OCI-LY1 (cell line): ENCODE measurements around the gene UBIAD1.

Experiments used
- H2AFZ ChIP-seq: fragments of 200-600 bp; sonication (generic), shearing (Covaris generic); 2 replicates; pipeline ENCODE4 v1.6.0; 2014; ENCODE audit warnings: antibody characterized with exemption, mild to moderate bottlenecking, low read length
- H3F3A ChIP-seq: fragments of 200-600 bp; sonication (generic), shearing (Covaris generic); 2 replicates; pipeline ENCODE4 v1.6.0; 2014; ENCODE audit warnings: mild to moderate bottlenecking, antibody characterized with exemption, low read length, moderate library complexity; ENCODE audit not compliant: insufficient read depth
- H3K27ac ChIP-seq: fragments of 200-600 bp; sonication (generic); 2 replicates; pipeline ENCODE4 v1.5.1; 2014; ENCODE audit warnings: low read length, mixed run types, mild to moderate bottlenecking, low read depth; ENCODE audit not compliant: poor library complexity, severe bottlenecking
- H3K27me3 ChIP-seq: fragments of 200-600 bp; sonication (generic); 2 replicates; pipeline ENCODE4 v1.6.0; 2014; ENCODE audit warnings: antibody characterized with exemption, mild to moderate bottlenecking, low read length, moderate library complexity; ENCODE audit not compliant: insufficient read depth
- H3K36me3 ChIP-seq: fragments of 200-600 bp; sonication (generic); 2 replicates; pipeline ENCODE4 v1.6.1; 2014; ENCODE audit warnings: mild to moderate bottlenecking, antibody characterized with exemption, low read length, moderate library complexity, mixed read lengths; ENCODE audit not compliant: insufficient read depth
- H3K4me1 ChIP-seq: fragments of 200-600 bp; sonication (generic); 2 replicates; pipeline ENCODE4 v1.5.1; 2014; ENCODE audit warnings: mild to moderate bottlenecking, low read length, moderate library complexity; ENCODE audit not compliant: insufficient read depth, severe bottlenecking
- H3K4me2 ChIP-seq: fragments of 200-600 bp; sonication (generic), shearing (Covaris generic); 2 replicates; pipeline ENCODE4 v1.6.1; 2014; ENCODE audit warnings: low read length
- H3K4me3 ChIP-seq: fragments of 200-600 bp; sonication (generic); 2 replicates; pipeline ENCODE4 v1.5.1; 2014; ENCODE audit warnings: low read length, low read depth, mild to moderate bottlenecking, mixed read lengths; ENCODE audit not compliant: poor library complexity, severe bottlenecking
- H3K79me2 ChIP-seq: fragments of 200-600 bp; shearing (Covaris generic); 2 replicates; pipeline ENCODE4 v1.6.1; 2016; ENCODE audit warnings: mixed run types, low read length, mixed read lengths; ENCODE audit not compliant: insufficient read depth
- H3K9ac ChIP-seq: fragments of 200-600 bp; sonication (generic), shearing (Covaris generic); 2 replicates; pipeline ENCODE4 v1.6.1; 2014; ENCODE audit warnings: mild to moderate bottlenecking, low read length, mixed read lengths
- H3K9me2 ChIP-seq: fragments of 200-600 bp; sonication (generic), shearing (Covaris generic); 2 replicates; pipeline ENCODE4 v1.6.1; 2014; ENCODE audit warnings: low read depth, mild to moderate bottlenecking, low read length, mixed read lengths
- H3K9me3 ChIP-seq: fragments of 200-600 bp; shearing (Covaris generic); 2 replicates; pipeline ENCODE4 v1.6.1; 2014; ENCODE audit warnings: low read length, mixed read lengths
- H4K20me1 ChIP-seq: fragments of 200-600 bp; sonication (generic), shearing (Covaris generic); 2 replicates; pipeline ENCODE4 v1.6.0; 2016; ENCODE audit warnings: mild to moderate bottlenecking, low read length; ENCODE audit not compliant: insufficient read depth
- CTCF ChIP-seq: fragments of 200-600 bp; sonication (generic), shearing (Covaris generic); IDR thresholded peaks from 2 replicates; pipeline ENCODE4 v1.5.1; 2017; ENCODE audit warnings: mild to moderate bottlenecking, antibody characterized with exemption, low read length, moderate library complexity, mixed read lengths
- EZH2 ChIP-seq: fragments of 200-600 bp; sonication (generic), shearing (Covaris generic); IDR thresholded peaks from 2 replicates; pipeline ENCODE4 v1.8.0; 2017; ENCODE audit warnings: borderline replicate concordance, mixed run types, mild to moderate bottlenecking, antibody characterized with exemption, low read length, moderate library complexity, mixed read lengths

Gene UBIAD1

GRCh38 chr1:11252538-11252937 lies 20.5 kb upstream of the UBIAD1 start:
- Histone ChIP-seq H3K4me1 (no peaks in the 10 kb centered on the region), H3K9ac (no peak overlapping the region), H3K4me3 (no peak overlapping the region), H3K36me3 (peaks cover 76% of the 10 kb centered on the region), H2AFZ (no peak overlapping the region), H3K27ac (no peak overlapping the region), H3K27me3 (no peaks in the 10 kb centered on the region), H3K9me3 (no peaks in the 10 kb centered on the region), H3F3A (no peaks in the 10 kb centered on the region), H4K20me1 (no peaks in the 10 kb centered on the region), H3K79me2 (no peaks in the 10 kb centered on the region), H3K9me2 (no peaks in the 10 kb centered on the region), H3K4me2 (no peak overlapping the region)
- no peak for TF ChIP-seq EZH2
- no peak for TF ChIP-seq CTCF

GRCh38 chr1:11253226-11253625 lies 19.8 kb upstream of the UBIAD1 start:
- H3K79me2 ChIP-seq: no peaks in the 10 kb centered on the region
- no peaks in the 10 kb centered on the region for H3F3A ChIP-seq
- H3K4me2 ChIP-seq: no peak overlapping the region
- no peaks in the 10 kb centered on the region for H3K9me2 ChIP-seq
- TF ChIP-seq CTCF: no peak
- TF ChIP-seq EZH2: no peak
- H3K4me3 ChIP-seq: no peak overlapping the region
- no peaks in the 10 kb centered on the region for H3K4me1 ChIP-seq
- no peaks in the 10 kb centered on the region for H4K20me1 ChIP-seq
- peaks cover 77% of the 10 kb centered on the region for H3K36me3 ChIP-seq
- H3K9ac ChIP-seq: no peak overlapping the region
- no peaks in the 10 kb centered on the region for H3K27me3 ChIP-seq
- no peak overlapping the region for H3K27ac ChIP-seq
- no peaks in the 10 kb centered on the region for H3K9me3 ChIP-seq
- no peak overlapping the region for H2AFZ ChIP-seq

- Histone ChIP-seq H3F3A (no peaks in the 10 kb centered on the region), H3K36me3 (peaks cover 79% of the 10 kb centered on the region), H3K4me3 (no peak overlapping the region), H3K9me2 (no peaks in the 10 kb centered on the region), H3K9ac (no peak overlapping the region), H3K27me3 (no peaks in the 10 kb centered on the region), H2AFZ (no peak overlapping the region), H3K9me3 (no peaks in the 10 kb centered on the region), H3K4me2 (no peak overlapping the region), H3K27ac (no peak overlapping the region), H3K4me1 (peaks cover 8% of the 10 kb centered on the region), H3K79me2 (peaks cover 3% of the 10 kb centered on the region), H4K20me1 (no peaks in the 10 kb centered on the region)
- TF ChIP-seq CTCF: no peak
- no peak for TF ChIP-seq EZH2
Observed at GRCh38 chr1:11256299-11256698, 16.7 kb upstream of the UBIAD1 start.
